Islet precursor cell (in vitro differentiated cells): ENCODE measurements around the gene TBX6.
"Not testable (repeated sequence)": the region's sequence is repeated elsewhere in the genome, so short reads cannot be mapped to it uniquely, and the experiment has no call there.

Experiments
- DNase-seq: peaks from one replicate; pipeline ENCODE4 v3.0.0-alpha.2; 2018

TBX6 gene

GRCh38 chr16:30091474-30092372, at the start of gene TBX6:
TBX6 (minus strand) TSS chr16:30091924; CDS start chr16:30091193, 731 bp downstream.
- DNase-seq: peak; percentile 97

GRCh38 chr16:30139583-30140481, 48.1 kb upstream of the TBX6 start:
- DNase-seq: no peak

- no peak for DNase-seq
Measured at GRCh38 chr16:30137897-30138296, 46.2 kb upstream of the TBX6 start.

GRCh38 chr16:30136971-30137605, 45.4 kb upstream of the TBX6 start:
- DNase-seq: no peak

- DNase-seq: no peak
Measured at GRCh38 chr16:30132591-30132990, 40.9 kb upstream of the TBX6 start.

GRCh38 chr16:30131869-30132475, 40.2 kb upstream of the TBX6 start:
- no peak for DNase-seq

- no peak for DNase-seq
Measured at GRCh38 chr16:30127993-30128392, 36.3 kb upstream of the TBX6 start.

- DNase-seq: not testable (repeated sequence)
Measured at GRCh38 chr16:30125690-30126089, 34.0 kb upstream of the TBX6 start.

- DNase-seq: no peak
Measured at GRCh38 chr16:30124985-30125379, 33.3 kb upstream of the TBX6 start.

GRCh38 chr16:30122604-30123160, 31.0 kb upstream of the TBX6 start:
- no peak for DNase-seq

- no peak for DNase-seq
Measured at GRCh38 chr16:30121741-30122571, 30.2 kb upstream of the TBX6 start.

GRCh38 chr16:30120340-30121105, 28.8 kb upstream of the TBX6 start:
- DNase-seq: no peak

GRCh38 chr16:30119428-30119827, 27.7 kb upstream of the TBX6 start:
- DNase-seq: no peak

- DNase-seq: peak; percentile 64
Measured at GRCh38 chr16:30117768-30118167, 26.0 kb upstream of the TBX6 start.

- DNase-seq: no peak
Measured at GRCh38 chr16:30116291-30117207, 24.8 kb upstream of the TBX6 start.

- no peak for DNase-seq
Measured at GRCh38 chr16:30115238-30115637, 23.5 kb upstream of the TBX6 start.

- DNase-seq: not testable (repeated sequence)
Measured at GRCh38 chr16:30114833-30115232, 23.1 kb upstream of the TBX6 start.

GRCh38 chr16:30114411-30114810, 22.7 kb upstream of the TBX6 start:
- DNase-seq: no peak

- no peak for DNase-seq
Measured at GRCh38 chr16:30113711-30114333, 22.1 kb upstream of the TBX6 start.
